Trophoblast cell (in vitro differentiated cells and primary cell): ENCODE data around the gene BCL10.

Source experiments
- DNase-seq, 2 donors: peaks; one replicate each; pipeline ENCODE4 v3.0.0-alpha.2; 2016
- H2AFZ ChIP-seq: 2 replicates; pipeline ENCODE4 v1.6.1; 2013; ENCODE audit warnings: low read length, moderate library complexity, mild to moderate bottlenecking; ENCODE audit not compliant: insufficient read depth, poor library complexity
- H2AK5ac ChIP-seq: 2 replicates; pipeline ENCODE4 v1.6.1; 2013; ENCODE audit warnings: mild to moderate bottlenecking, low read length
- H2BK120ac ChIP-seq: 2 replicates; pipeline ENCODE4 v1.6.1; 2013; ENCODE audit warnings: low read length, mild to moderate bottlenecking, moderate library complexity; ENCODE audit not compliant: insufficient read depth, poor library complexity
- H2BK12ac ChIP-seq: 2 replicates; pipeline ENCODE4 v1.6.1; 2013; ENCODE audit warnings: mild to moderate bottlenecking, low read length, moderate library complexity
- H2BK5ac ChIP-seq: 2 replicates; pipeline ENCODE4 v1.6.1; 2013; ENCODE audit warnings: low read length, low read depth, moderate library complexity, mild to moderate bottlenecking; ENCODE audit not compliant: poor library complexity
- H3K14ac ChIP-seq: 2 replicates; pipeline ENCODE4 v1.6.1; 2013; ENCODE audit warnings: mild to moderate bottlenecking, low read length
- H3K18ac ChIP-seq: 2 replicates; pipeline ENCODE4 v1.6.1; 2013; ENCODE audit warnings: mild to moderate bottlenecking, low read length
- H3K23ac ChIP-seq: 2 replicates; pipeline ENCODE4 v1.6.1; 2013; ENCODE audit warnings: low read length
- H3K27ac ChIP-seq: 2 replicates; pipeline ENCODE4 v1.5.1; 2013; ENCODE audit warnings: low read depth, mild to moderate bottlenecking, inconsistent platforms, low read length, moderate library complexity
- H3K27me3 ChIP-seq: 2 replicates; pipeline ENCODE4 v1.6.1; 2013; ENCODE audit warnings: inconsistent platforms, mild to moderate bottlenecking, low read length, moderate library complexity; ENCODE audit not compliant: insufficient read depth
- H3K36me3 ChIP-seq, 2 experiments: 1 replicate in 1 of 2; 2 replicates in 1 of 2; pipeline ENCODE4 v1.6.1; 2013; ENCODE audit warnings: low read length in 2 of 2, mild to moderate bottlenecking in 2 of 2, moderate library complexity in 1 of 2; ENCODE audit not compliant: insufficient read depth in 2 of 2, control insufficient read depth in 1 of 2
- H3K4ac ChIP-seq: 2 replicates; pipeline ENCODE4 v1.6.1; 2013; ENCODE audit warnings: low read depth, mild to moderate bottlenecking, low read length, moderate library complexity
- H3K4me1 ChIP-seq, 2 experiments: 1 replicate in 1 of 2; 2 replicates in 1 of 2; pipeline ENCODE4 v1.6.1; 2013; ENCODE audit warnings: low read length in 2 of 2, mild to moderate bottlenecking in 2 of 2, moderate library complexity in 1 of 2; ENCODE audit not compliant: insufficient read depth in 2 of 2, control insufficient read depth in 1 of 2
- H3K4me2 ChIP-seq: 2 replicates; pipeline ENCODE4 v1.6.1; 2013; ENCODE audit warnings: inconsistent platforms, mild to moderate bottlenecking, low read length, moderate library complexity
- H3K4me3 ChIP-seq: 2 replicates; pipeline ENCODE4 v1.5.1; 2013; ENCODE audit warnings: mild to moderate bottlenecking, low read depth, low read length, inconsistent platforms
- H3K79me1 ChIP-seq: one replicate; pipeline ENCODE4 v1.6.1; 2013; ENCODE audit warnings: low read length
- H3K79me2 ChIP-seq: 2 replicates; pipeline ENCODE4 v1.6.1; 2013; ENCODE audit warnings: low read length, mild to moderate bottlenecking; ENCODE audit not compliant: control insufficient read depth, insufficient read depth, poor library complexity
- H3K9ac ChIP-seq: 2 replicates; pipeline ENCODE4 v1.6.1; 2013; ENCODE audit warnings: mild to moderate bottlenecking, low read length
- H3K9me3 ChIP-seq: 2 replicates; pipeline ENCODE4 v1.6.1; 2013; ENCODE audit warnings: low read depth, mild to moderate bottlenecking, control low read depth, inconsistent platforms, low read length; ENCODE audit not compliant: insufficient read depth
- H4K12ac ChIP-seq: 2 replicates; pipeline ENCODE4 v1.6.1; 2013; ENCODE audit warnings: low read depth, mild to moderate bottlenecking, low read length, moderate library complexity
- H4K8ac ChIP-seq: 2 replicates; pipeline ENCODE4 v1.6.1; 2013; ENCODE audit warnings: low read depth, mild to moderate bottlenecking, low read length, moderate library complexity
- H4K91ac ChIP-seq: one replicate; pipeline ENCODE4 v1.6.1; 2013; ENCODE audit warnings: low read depth, mild to moderate bottlenecking, low read length, moderate library complexity
- WGBS: extraction: QIAGEN DNeasy Blood & Tissue Kit; methylation state at CpG from one replicate; pipeline ENCODE4 v1.1.7; 2013; ENCODE audit warnings: missing lambda C conversion rate; ENCODE audit not compliant: insufficient read length, insufficient coverage; ENCODE audit errors: extremely low coverage; 5-methylcytosine and 5-hydroxymethylcytosine counted together

The BCL10 gene

DNA sequence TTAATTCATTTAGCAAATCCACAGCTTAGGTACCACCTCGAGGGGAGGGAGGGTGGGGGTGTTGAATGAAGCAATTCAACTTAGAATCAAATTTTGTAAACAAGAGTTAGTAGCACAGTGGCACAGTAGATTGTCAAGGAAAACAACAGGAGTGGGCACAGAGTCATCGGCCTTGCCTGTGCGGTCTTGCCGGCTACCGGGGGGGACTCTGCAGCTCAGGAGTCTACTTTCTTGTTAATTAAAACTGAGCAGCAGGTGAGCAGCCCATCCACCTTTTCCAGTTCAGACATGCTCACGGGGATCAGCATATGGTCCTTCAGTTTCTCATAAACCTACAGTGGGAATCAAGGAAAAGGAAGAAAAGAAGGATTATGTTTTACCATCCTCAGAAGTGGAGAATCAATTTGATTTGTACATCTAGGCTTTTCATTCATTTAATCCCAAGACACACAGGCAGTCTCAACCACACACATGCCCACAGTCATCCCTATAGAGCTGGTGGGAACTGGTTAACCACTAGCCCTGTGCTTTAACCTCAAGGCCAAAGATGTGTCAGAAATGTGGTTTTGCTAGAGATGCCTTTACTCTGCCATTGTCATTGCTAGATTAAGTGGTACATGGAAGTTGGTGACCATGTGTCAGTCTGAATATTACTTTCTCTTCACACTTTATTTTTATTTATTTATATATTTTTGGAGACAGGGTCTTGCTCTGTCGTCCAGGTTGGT is 45.0 kb upstream of the BCL10 start:
- H3K9me3 ChIP-seq, result no peaks in the 10 kb centered on the region
- H2BK5ac ChIP-seq, result no peak overlapping the region
- H2AK5ac ChIP-seq, result no peak overlapping the region

DNA sequence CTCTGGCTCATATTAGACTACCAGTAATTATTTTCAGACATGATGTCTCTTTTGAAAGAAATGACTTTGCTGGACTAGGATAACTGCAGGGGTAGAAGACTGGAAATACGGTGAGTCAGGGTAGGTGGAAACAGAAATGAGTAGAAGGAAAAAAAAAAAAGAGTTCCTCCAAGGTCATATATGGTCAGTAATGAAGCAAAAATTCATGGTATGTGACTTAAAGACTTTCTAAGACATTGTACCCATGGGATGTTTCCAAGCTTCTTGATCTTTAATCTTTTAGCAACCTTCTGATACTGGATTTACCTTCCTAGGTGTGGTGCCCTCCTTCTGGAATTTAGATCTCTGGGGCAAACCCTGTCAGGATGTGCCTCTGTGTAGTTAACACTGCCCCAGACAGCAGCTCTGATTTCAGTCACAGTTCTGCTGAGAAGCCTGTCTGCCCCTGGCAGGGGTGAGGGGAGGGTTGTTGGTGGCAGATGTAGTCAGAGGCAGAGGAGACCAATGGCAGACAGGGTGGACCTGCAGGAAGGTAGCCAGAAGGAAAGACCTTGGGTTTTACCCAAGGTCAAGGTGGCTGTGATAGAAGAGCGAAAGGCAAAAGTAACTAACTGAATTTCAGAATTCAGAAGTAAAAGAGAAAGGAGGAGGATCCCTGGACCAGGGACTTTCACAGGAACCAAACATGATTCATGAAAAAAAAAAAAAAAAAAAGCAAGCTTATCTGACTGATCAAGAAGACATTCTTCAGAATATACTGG is 44.1 kb upstream of the BCL10 start:
- Histone ChIP-seq H3K4me2 (no peak overlapping the region), H2AFZ (no peak overlapping the region), H3K14ac (peak overlapping the region; percentile 7), H2BK12ac (no peak overlapping the region), H3K4me3 (no peak overlapping the region), H3K18ac (no peak overlapping the region), H3K9me3 (no peaks in the 10 kb centered on the region), H3K79me2 (no peaks in the 10 kb centered on the region), H3K27me3 (no peaks in the 10 kb centered on the region), H4K91ac (peak overlapping the region; percentile 61), H3K36me3 (no peaks in the 10 kb centered on the region), H4K8ac (no peak overlapping the region), H2BK5ac (peak overlapping the region; percentile 87), H2BK120ac (peak overlapping the region; percentile 91), H2AK5ac (peak overlapping the region; percentile 97), H3K27ac (peak overlapping the region; percentile 72), H3K23ac (no peak overlapping the region), H3K4ac (no peak overlapping the region), H3K79me1 (no peaks in the 10 kb centered on the region), H4K12ac (no peak overlapping the region), H3K4me1 (peaks cover 3% of the 10 kb centered on the region in 2 experiments), H3K9ac (no peak overlapping the region)
- peak; percentile 9 to 72 for DNase-seq
- no CpG with 5 or more reads among the region's 2 CpGs for WGBS

More for the DNA sequence above, 45.0 kb upstream of the BCL10 start:
- H3K79me1 ChIP-seq, result no peaks in the 10 kb centered on the region
- no peak overlapping the region for H3K4me2 ChIP-seq
- no peak overlapping the region for H3K27ac ChIP-seq
- H3K4me3 ChIP-seq, result no peak overlapping the region
- H3K18ac ChIP-seq, result no peak overlapping the region
- no peaks in the 10 kb centered on the region for H3K27me3 ChIP-seq
- no peaks in the 10 kb centered on the region for H3K36me3 ChIP-seq
- H2BK120ac ChIP-seq, result no peak overlapping the region
- H3K4ac ChIP-seq, result no peak overlapping the region
- H4K8ac ChIP-seq, result no peak overlapping the region
- no peaks in the 10 kb centered on the region for H3K79me2 ChIP-seq
- H3K9ac ChIP-seq, result no peak overlapping the region
- no peak overlapping the region for H3K14ac ChIP-seq
- H2BK12ac ChIP-seq, result no peak overlapping the region
- H4K91ac ChIP-seq, result no peak overlapping the region
- WGBS, result no CpG with 5 or more reads among the region's 7 CpGs
- no peak overlapping the region for H3K23ac ChIP-seq
- DNase-seq, result no peak
- no peak overlapping the region for H4K12ac ChIP-seq
- H2AFZ ChIP-seq, result no peak overlapping the region
- H3K4me1 ChIP-seq, result peaks cover 3% of the 10 kb centered on the region in 2 experiments

- Histone ChIP-seq H2BK12ac (no peak overlapping the region), H3K4me2 (no peak overlapping the region), H2BK120ac (no peak overlapping the region), H3K27me3 (no peaks in the 10 kb centered on the region), H3K14ac (no peak overlapping the region), H4K8ac (no peak overlapping the region), H3K4me3 (no peak overlapping the region), H2BK5ac (no peak overlapping the region), H3K4ac (no peak overlapping the region), H4K12ac (no peak overlapping the region), H3K79me2 (no peaks in the 10 kb centered on the region), H3K18ac (no peak overlapping the region), H3K27ac (no peak overlapping the region), H2AK5ac (no peak overlapping the region), H3K9ac (no peak overlapping the region), H3K9me3 (no peaks in the 10 kb centered on the region), H3K79me1 (no peaks in the 10 kb centered on the region), H2AFZ (no peak overlapping the region), H4K91ac (no peak overlapping the region), H3K4me1 (peaks cover 3% of the 10 kb centered on the region in 2 experiments), H3K23ac (no peak overlapping the region), H3K36me3 (no peaks in the 10 kb centered on the region)
- no CpG with 5 or more reads among the region's 4 CpGs for WGBS
- peak; percentile 13 to 37 for DNase-seq
Measured at GRCh38 chr1:85319931-85320330, 43.5 kb upstream of the BCL10 start.

- Histone ChIP-seq H2BK5ac (no peak overlapping the region), H3K9ac (no peak overlapping the region), H3K18ac (no peak overlapping the region), H2AK5ac (no peak overlapping the region), H4K12ac (no peak overlapping the region), H3K4me1 (peaks cover 3 to 4% of the 10 kb centered on the region in 2 experiments), H2AFZ (no peak overlapping the region), H2BK12ac (no peak overlapping the region), H3K4me2 (no peak overlapping the region), H3K4me3 (no peak overlapping the region), H3K4ac (no peak overlapping the region), H3K23ac (no peak overlapping the region), H3K79me1 (no peaks in the 10 kb centered on the region), H3K27ac (no peak overlapping the region), H4K91ac (no peak overlapping the region), H3K9me3 (no peaks in the 10 kb centered on the region), H3K79me2 (no peaks in the 10 kb centered on the region), H2BK120ac (no peak overlapping the region), H3K36me3 (no peaks in the 10 kb centered on the region), H3K14ac (no peak overlapping the region), H4K8ac (no peak overlapping the region), H3K27me3 (no peaks in the 10 kb centered on the region)
- no peak for DNase-seq
- no CpG with 5 or more reads among the region's 3 CpGs for WGBS
Measured at GRCh38 chr1:85319491-85319890, 43.1 kb upstream of the BCL10 start.
